Fibroblast of lung (primary cell): Measurements from ENCODE around the gene RXFP2. TPM values are rescaled to one million over a fixed set of nuclear protein-coding genes. Genes with fewer than 3 reads are reported as not detected.

Experiments
- DNase-seq, 2 donors: peaks; one replicate each; pipeline versions ENCODE4 v3.0.0 to v3.0.0-alpha.2; 2010; ENCODE audit warnings: low read depth in 2 of 2
- H2AFZ ChIP-seq: 2 replicates; pipeline ENCODE4 v1.5.1; 2012; ENCODE audit warnings: low read length, control low read depth, inconsistent platforms
- H3K27ac ChIP-seq: 2 replicates; pipeline ENCODE4 v1.5.1; 2011; ENCODE audit warnings: low read length, control low read depth; ENCODE audit not compliant: insufficient read depth
- H3K27me3 ChIP-seq: 2 replicates; pipeline ENCODE4 v1.5.1; 2011; ENCODE audit warnings: mild to moderate bottlenecking, low read length; ENCODE audit not compliant: control insufficient read depth, insufficient read depth
- H3K36me3 ChIP-seq: 2 replicates; pipeline ENCODE4 v1.5.1; 2011; ENCODE audit warnings: low read length; ENCODE audit not compliant: control insufficient read depth, insufficient read depth
- H3K4me1 ChIP-seq: 2 replicates; pipeline ENCODE4 v1.5.1; 2011; ENCODE audit warnings: low read length; ENCODE audit not compliant: control insufficient read depth, insufficient read depth; ENCODE audit errors: extremely low read depth
- H3K4me2 ChIP-seq: 2 replicates; pipeline ENCODE4 v1.5.1; 2011; ENCODE audit warnings: low read length, control low read depth; ENCODE audit not compliant: insufficient read depth; ENCODE audit errors: extremely low read depth
- H3K4me3 ChIP-seq, 4 experiments: fragments of 200-600 bp in 1 of 4; sonication (generic) in 1 of 4; replicated peaks in 1 of 4; 2 replicates each; pipeline ENCODE4 v1.5.1; 2011 to 2016; ENCODE audit warnings: low read length in 4 of 4, low read depth in 3 of 4, mild to moderate bottlenecking in 3 of 4, control low read depth in 2 of 4, inconsistent platforms in 1 of 4, mixed read lengths in 1 of 4; ENCODE audit not compliant: insufficient read depth in 1 of 4; ENCODE audit errors: control extremely low read depth in 1 of 4
- H3K79me2 ChIP-seq: 2 replicates; pipeline ENCODE4 v1.5.1; 2012; ENCODE audit warnings: mild to moderate bottlenecking, low read length, inconsistent platforms; ENCODE audit not compliant: control insufficient read depth, insufficient read depth
- H3K9ac ChIP-seq: 2 replicates; pipeline ENCODE4 v1.5.1; 2011; ENCODE audit warnings: mild to moderate bottlenecking, low read length, control low read depth; ENCODE audit not compliant: insufficient read depth
- H3K9me3 ChIP-seq: 2 replicates; pipeline ENCODE4 v1.5.1; 2012; ENCODE audit warnings: low read depth, low read length; ENCODE audit not compliant: control insufficient read depth, insufficient read depth
- H4K20me1 ChIP-seq: 2 replicates; pipeline ENCODE4 v1.5.1; 2011; ENCODE audit warnings: low read length; ENCODE audit not compliant: control insufficient read depth, insufficient read depth; ENCODE audit errors: extremely low read depth
- EZH2 ChIP-seq: IDR thresholded peaks from 2 replicates; pipeline ENCODE4 v1.5.1; 2012; ENCODE audit warnings: low read length, control low read depth, mild to moderate bottlenecking; ENCODE audit errors: missing control alignments
- polyA plus RNA-seq, 2 donors: library from polyadenylated mRNA; depleted of rRNA in 1 of 2; stranded (reverse) in 1 of 2; unstranded in 1 of 2; fragments of >200 nt; gene quantifications; 2 replicates each; pipeline ENCODE4 v1.2.1, GENCODE V29; 2011 to 2012; ENCODE audit warnings: missing spikeins in 1 of 2
- total RNA-seq: library from RNA; depleted of rRNA; stranded (reverse); fragments of >200 nt; gene quantifications from 2 replicates; pipeline ENCODE4 v1.2.1, GENCODE V29; 2014
- TF ChIP-seq, protein P1 (sequence below), 2 donors: IDR thresholded peaks in 1 of 2; conservative IDR thresholded peaks in 1 of 2; 1 replicate in 1 of 2; 2 replicates in 1 of 2; pipeline ENCODE4 v1.5.1; 2011 to 2012; ENCODE audit warnings: low read length in 2 of 2, control low read depth in 1 of 2, inconsistent platforms in 1 of 2, low read depth in 1 of 2, mild to moderate bottlenecking in 1 of 2

RXFP2 gene
- total and polyA plus RNA-seq, 2 donors (not counting 1 experiment from before 2014, with no cell fraction given) = not detected

DNA sequence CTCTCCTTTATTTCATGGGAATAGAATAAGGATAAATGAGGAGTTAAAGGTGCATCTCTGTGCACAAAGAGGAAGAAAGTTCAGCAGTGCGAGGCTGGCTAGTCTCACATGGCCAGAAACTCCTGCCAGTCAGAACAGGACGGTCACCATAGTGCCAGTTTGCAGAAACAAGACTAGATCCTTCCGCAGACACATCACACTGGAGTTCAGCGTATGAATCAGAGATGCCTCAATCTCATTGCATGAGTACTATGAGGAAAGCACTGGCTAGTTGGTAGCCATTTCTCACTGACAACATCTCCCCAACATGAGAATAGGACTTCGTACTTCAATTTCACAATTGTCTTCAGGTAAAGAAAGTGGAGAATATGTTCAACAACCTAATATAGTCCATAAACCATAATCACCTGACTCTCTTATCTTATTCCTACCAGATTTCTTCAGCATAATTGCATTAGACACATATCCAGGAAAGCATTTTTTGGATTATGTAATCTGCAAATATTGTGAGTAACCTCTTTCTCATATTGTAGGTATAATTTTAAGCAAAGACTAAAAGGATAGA, 34.9 kb downstream of the RXFP2 start:
- peak overlapping the region; percentile 7 for H2AFZ ChIP-seq
- no peak overlapping the region for H3K4me3 ChIP-seq
- no peak overlapping the region for H3K9ac ChIP-seq
- TF ChIP-seq, protein P1, sequence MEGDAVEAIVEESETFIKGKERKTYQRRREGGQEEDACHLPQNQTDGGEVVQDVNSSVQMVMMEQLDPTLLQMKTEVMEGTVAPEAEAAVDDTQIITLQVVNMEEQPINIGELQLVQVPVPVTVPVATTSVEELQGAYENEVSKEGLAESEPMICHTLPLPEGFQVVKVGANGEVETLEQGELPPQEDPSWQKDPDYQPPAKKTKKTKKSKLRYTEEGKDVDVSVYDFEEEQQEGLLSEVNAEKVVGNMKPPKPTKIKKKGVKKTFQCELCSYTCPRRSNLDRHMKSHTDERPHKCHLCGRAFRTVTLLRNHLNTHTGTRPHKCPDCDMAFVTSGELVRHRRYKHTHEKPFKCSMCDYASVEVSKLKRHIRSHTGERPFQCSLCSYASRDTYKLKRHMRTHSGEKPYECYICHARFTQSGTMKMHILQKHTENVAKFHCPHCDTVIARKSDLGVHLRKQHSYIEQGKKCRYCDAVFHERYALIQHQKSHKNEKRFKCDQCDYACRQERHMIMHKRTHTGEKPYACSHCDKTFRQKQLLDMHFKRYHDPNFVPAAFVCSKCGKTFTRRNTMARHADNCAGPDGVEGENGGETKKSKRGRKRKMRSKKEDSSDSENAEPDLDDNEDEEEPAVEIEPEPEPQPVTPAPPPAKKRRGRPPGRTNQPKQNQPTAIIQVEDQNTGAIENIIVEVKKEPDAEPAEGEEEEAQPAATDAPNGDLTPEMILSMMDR (conservative IDR thresholded peaks at IDR 0.05 in 1 of 2, IDR thresholded peaks at IDR 0.05 in 1 of 2; ENCODE audit: low read depth in 1 of 2, low read length in 2 of 2) = no peak
- TF ChIP-seq EZH2 = no peak
- H3K4me2 ChIP-seq = no peak overlapping the region
- no peaks in the 10 kb centered on the region for H3K36me3 ChIP-seq
- H3K79me2 ChIP-seq = no peaks in the 10 kb centered on the region
- peak overlapping the region; percentile 48 for H3K27ac ChIP-seq
- no peaks in the 10 kb centered on the region for H4K20me1 ChIP-seq
- H3K4me1 ChIP-seq = no peaks in the 10 kb centered on the region
- H3K9me3 ChIP-seq = no peaks in the 10 kb centered on the region
- DNase-seq = peak in 1 of 2 donors; percentile 20
- H3K27me3 ChIP-seq = no peaks in the 10 kb centered on the region

DNA sequence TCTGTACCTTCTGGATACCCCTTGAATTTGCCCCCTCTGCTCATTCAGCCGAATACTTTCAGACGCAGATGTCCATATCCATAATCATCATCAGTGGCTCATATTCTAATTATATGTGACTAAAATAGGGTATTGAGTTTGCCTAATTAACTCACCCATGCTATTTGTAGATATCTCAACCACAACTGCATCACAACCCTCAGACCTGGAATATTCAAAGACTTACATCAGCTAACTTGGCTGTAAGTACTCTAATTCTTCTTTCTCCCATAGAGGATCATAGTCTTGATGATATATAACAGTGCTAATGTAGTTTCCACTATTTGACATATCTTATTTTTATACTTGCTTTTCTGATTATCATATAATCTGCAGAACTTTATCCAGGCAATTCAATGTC, 35.8 kb downstream of the RXFP2 start:
- Histone ChIP-seq H4K20me1 (no peaks in the 10 kb centered on the region), H3K79me2 (no peaks in the 10 kb centered on the region), H3K9me3 (no peaks in the 10 kb centered on the region), H2AFZ (no peak overlapping the region), H3K4me2 (no peak overlapping the region), H3K9ac (no peak overlapping the region), H3K4me3 (no peak overlapping the region), H3K4me1 (no peaks in the 10 kb centered on the region), H3K27ac (no peak overlapping the region), H3K36me3 (no peaks in the 10 kb centered on the region), H3K27me3 (no peaks in the 10 kb centered on the region)
- peak in 1 of 2 donors; percentile 78 for DNase-seq
- TF ChIP-seq, protein P1 (conservative IDR thresholded peaks at IDR 0.05 in 1 of 2, IDR thresholded peaks at IDR 0.05 in 1 of 2; ENCODE audit: low read depth in 1 of 2, low read length in 2 of 2) = no peak
- no peak for TF ChIP-seq EZH2

- peak in 1 of 2 donors; percentile 37 for DNase-seq
- Histone ChIP-seq H3K4me3 (no peak overlapping the region), H3K79me2 (no peaks in the 10 kb centered on the region), H2AFZ (no peak overlapping the region), H3K9me3 (no peaks in the 10 kb centered on the region), H3K27me3 (no peaks in the 10 kb centered on the region), H3K9ac (no peak overlapping the region), H3K36me3 (no peaks in the 10 kb centered on the region), H3K4me1 (no peaks in the 10 kb centered on the region), H3K4me2 (no peak overlapping the region), H4K20me1 (no peaks in the 10 kb centered on the region), H3K27ac (no peak overlapping the region)
- TF ChIP-seq, protein P1 (conservative IDR thresholded peaks at IDR 0.05 in 1 of 2, IDR thresholded peaks at IDR 0.05 in 1 of 2; ENCODE audit: low read depth in 1 of 2, low read length in 2 of 2) = no peak
- no peak for TF ChIP-seq EZH2
These were observed 36.4 kb downstream of the RXFP2 start for GRCh38 chr13:31775686-31776085.
